HG03135 (cell line): ENCODE results near the gene RASD2.

ENCODE experiments used
- ATAC-seq: cut with Tn5 transposase; IDR thresholded peaks from one replicate; pipeline ENCODE4 v1.9.1; 2021; ENCODE audit warnings: mild to moderate bottlenecking, moderate library complexity; ENCODE audit not compliant: unreplicated experiment

Gene RASD2

GRCh38 chr22:35580351-35581022, 39.9 kb downstream of the RASD2 start:
- ATAC-seq = no peak

- ATAC-seq = no peak
Measured at GRCh38 chr22:35581023-35581413, 40.4 kb downstream of the RASD2 start.

- ATAC-seq = no peak
Measured at GRCh38 chr22:35582218-35582860, 41.7 kb downstream of the RASD2 start.

GRCh38 chr22:35582861-35583670, 42.4 kb downstream of the RASD2 start:
- ATAC-seq = no peak

GRCh38 chr22:35586771-35587170, 46.1 kb downstream of the RASD2 start:
- no peak for ATAC-seq

- ATAC-seq = no peak
Measured at GRCh38 chr22:35587447-35587870, 46.8 kb downstream of the RASD2 start.

- ATAC-seq = no peak
Measured at GRCh38 chr22:35587896-35588295, 47.3 kb downstream of the RASD2 start.

- ATAC-seq = no peak
Measured at GRCh38 chr22:35589071-35589755, 48.6 kb downstream of the RASD2 start.

GRCh38 chr22:35589756-35590093, 49.1 kb downstream of the RASD2 start:
- ATAC-seq = no peak

- no peak for ATAC-seq
Measured at GRCh38 chr22:35590634-35591295, 50.1 kb downstream of the RASD2 start.

GRCh38 chr22:35591714-35592417, 51.2 kb downstream of the RASD2 start:
- ATAC-seq = no peak

- no peak for ATAC-seq
Measured at GRCh38 chr22:35592418-35592967, 51.9 kb downstream of the RASD2 start.

GRCh38 chr22:35593071-35593890, 52.6 kb downstream of the RASD2 start:
- no peak for ATAC-seq

- no peak for ATAC-seq
Measured at GRCh38 chr22:35593891-35594470, 53.4 kb downstream of the RASD2 start.

GRCh38 chr22:35594686-35595085, 54.1 kb downstream of the RASD2 start:
- no peak for ATAC-seq

GRCh38 chr22:35596821-35597220, 56.2 kb downstream of the RASD2 start:
- no peak for ATAC-seq

- no peak for ATAC-seq
Measured at GRCh38 chr22:35597692-35598395, 57.2 kb downstream of the RASD2 start.

- ATAC-seq = no peak
Measured at GRCh38 chr22:35598396-35598710, 57.7 kb downstream of the RASD2 start.
